OCI-LY1 (cell line): ENCODE results near the gene CMIP.

Experiments used
- H2AFZ ChIP-seq: fragments of 200-600 bp; sonication (generic), shearing (Covaris generic); 2 replicates; pipeline ENCODE4 v1.6.0; 2014; ENCODE audit warnings: antibody characterized with exemption, mild to moderate bottlenecking, low read length
- H3F3A ChIP-seq: fragments of 200-600 bp; sonication (generic), shearing (Covaris generic); 2 replicates; pipeline ENCODE4 v1.6.0; 2014; ENCODE audit warnings: mild to moderate bottlenecking, antibody characterized with exemption, low read length, moderate library complexity; ENCODE audit not compliant: insufficient read depth
- H3K27ac ChIP-seq: fragments of 200-600 bp; sonication (generic); 2 replicates; pipeline ENCODE4 v1.5.1; 2014; ENCODE audit warnings: low read length, mixed run types, mild to moderate bottlenecking, low read depth; ENCODE audit not compliant: poor library complexity, severe bottlenecking
- H3K27me3 ChIP-seq: fragments of 200-600 bp; sonication (generic); 2 replicates; pipeline ENCODE4 v1.6.0; 2014; ENCODE audit warnings: antibody characterized with exemption, mild to moderate bottlenecking, low read length, moderate library complexity; ENCODE audit not compliant: insufficient read depth
- H3K36me3 ChIP-seq: fragments of 200-600 bp; sonication (generic); 2 replicates; pipeline ENCODE4 v1.6.1; 2014; ENCODE audit warnings: mild to moderate bottlenecking, antibody characterized with exemption, low read length, moderate library complexity, mixed read lengths; ENCODE audit not compliant: insufficient read depth
- H3K4me1 ChIP-seq: fragments of 200-600 bp; sonication (generic); 2 replicates; pipeline ENCODE4 v1.5.1; 2014; ENCODE audit warnings: mild to moderate bottlenecking, low read length, moderate library complexity; ENCODE audit not compliant: insufficient read depth, severe bottlenecking
- H3K4me2 ChIP-seq: fragments of 200-600 bp; sonication (generic), shearing (Covaris generic); 2 replicates; pipeline ENCODE4 v1.6.1; 2014; ENCODE audit warnings: low read length
- H3K4me3 ChIP-seq: fragments of 200-600 bp; sonication (generic); 2 replicates; pipeline ENCODE4 v1.5.1; 2014; ENCODE audit warnings: low read length, low read depth, mild to moderate bottlenecking, mixed read lengths; ENCODE audit not compliant: poor library complexity, severe bottlenecking
- H3K79me2 ChIP-seq: fragments of 200-600 bp; shearing (Covaris generic); 2 replicates; pipeline ENCODE4 v1.6.1; 2016; ENCODE audit warnings: mixed run types, low read length, mixed read lengths; ENCODE audit not compliant: insufficient read depth
- H3K9ac ChIP-seq: fragments of 200-600 bp; sonication (generic), shearing (Covaris generic); 2 replicates; pipeline ENCODE4 v1.6.1; 2014; ENCODE audit warnings: mild to moderate bottlenecking, low read length, mixed read lengths
- H3K9me2 ChIP-seq: fragments of 200-600 bp; sonication (generic), shearing (Covaris generic); 2 replicates; pipeline ENCODE4 v1.6.1; 2014; ENCODE audit warnings: low read depth, mild to moderate bottlenecking, low read length, mixed read lengths
- H3K9me3 ChIP-seq: fragments of 200-600 bp; shearing (Covaris generic); 2 replicates; pipeline ENCODE4 v1.6.1; 2014; ENCODE audit warnings: low read length, mixed read lengths
- H4K20me1 ChIP-seq: fragments of 200-600 bp; sonication (generic), shearing (Covaris generic); 2 replicates; pipeline ENCODE4 v1.6.0; 2016; ENCODE audit warnings: mild to moderate bottlenecking, low read length; ENCODE audit not compliant: insufficient read depth
- CTCF ChIP-seq: fragments of 200-600 bp; sonication (generic), shearing (Covaris generic); IDR thresholded peaks from 2 replicates; pipeline ENCODE4 v1.5.1; 2017; ENCODE audit warnings: mild to moderate bottlenecking, antibody characterized with exemption, low read length, moderate library complexity, mixed read lengths
- EZH2 ChIP-seq: fragments of 200-600 bp; sonication (generic), shearing (Covaris generic); IDR thresholded peaks from 2 replicates; pipeline ENCODE4 v1.8.0; 2017; ENCODE audit warnings: borderline replicate concordance, mixed run types, mild to moderate bottlenecking, antibody characterized with exemption, low read length, moderate library complexity, mixed read lengths

The CMIP gene

DNA sequence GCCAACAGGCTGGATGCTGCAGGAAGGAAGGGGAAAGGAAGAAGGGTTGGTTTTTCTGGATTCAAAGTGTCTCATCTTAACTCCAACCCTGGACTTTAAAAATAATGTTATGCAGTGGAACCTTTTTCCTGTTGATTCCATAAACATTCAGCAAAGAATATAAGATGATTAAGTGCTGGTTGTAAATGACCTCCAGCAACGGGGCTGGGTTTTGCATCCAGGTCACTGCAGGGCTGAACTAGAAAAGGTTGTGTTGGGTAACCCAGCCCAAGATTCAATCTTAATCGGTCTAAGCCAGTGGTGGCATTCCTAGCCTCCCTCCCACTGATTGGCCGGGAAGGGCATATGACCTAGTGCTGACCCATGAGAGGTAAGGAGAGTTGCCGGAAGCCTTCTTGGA lies 300.3 kb downstream of the CMIP start:
- Histone ChIP-seq H3K4me3 (no peak overlapping the region), H3K27me3 (no peaks in the 10 kb centered on the region), H3F3A (peaks cover 5% of the 10 kb centered on the region; the same call in 1 of the 2 replicates), H3K9me2 (no peaks in the 10 kb centered on the region), H3K9ac (no peak overlapping the region), H2AFZ (no peak overlapping the region), H3K27ac (peak overlapping the region; percentile 83), H3K4me1 (peaks cover 72% of the 10 kb centered on the region), H3K79me2 (peaks cover 17% of the 10 kb centered on the region; the same call in 1 of the 2 replicates), H4K20me1 (no peaks in the 10 kb centered on the region), H3K9me3 (no peaks in the 10 kb centered on the region), H3K36me3 (no peaks in the 10 kb centered on the region), H3K4me2 (peak overlapping the region; percentile 96; the same call in 1 of the 2 replicates)
- TF ChIP-seq CTCF, result no peak
- no peak for TF ChIP-seq EZH2

- peaks cover 62% of the 10 kb centered on the region for H3K4me1 ChIP-seq
- peak overlapping the region; percentile 83 for H3K27ac ChIP-seq
- H3K9ac ChIP-seq, result peak overlapping the region; percentile 72
- H3K36me3 ChIP-seq, result no peaks in the 10 kb centered on the region
- H3F3A ChIP-seq, result peaks cover 6% of the 10 kb centered on the region; the same call in 1 of the 2 replicates
- no peak for TF ChIP-seq EZH2
- TF ChIP-seq CTCF, result peak; percentile 22; the same call in 1 of the 2 replicates
- no peaks in the 10 kb centered on the region for H3K27me3 ChIP-seq
- no peak overlapping the region for H2AFZ ChIP-seq
- peaks cover 14% of the 10 kb centered on the region; the same call in 1 of the 2 replicates for H3K79me2 ChIP-seq
- H3K9me3 ChIP-seq, result no peaks in the 10 kb centered on the region
- H4K20me1 ChIP-seq, result no peaks in the 10 kb centered on the region
- H3K4me2 ChIP-seq, result peak overlapping the region; percentile 96
- peak overlapping the region; percentile 64 for H3K4me3 ChIP-seq
- H3K9me2 ChIP-seq, result no peaks in the 10 kb centered on the region
These were observed 301.3 kb downstream of the CMIP start for GRCh38 chr16:81745704-81746558.

DNA sequence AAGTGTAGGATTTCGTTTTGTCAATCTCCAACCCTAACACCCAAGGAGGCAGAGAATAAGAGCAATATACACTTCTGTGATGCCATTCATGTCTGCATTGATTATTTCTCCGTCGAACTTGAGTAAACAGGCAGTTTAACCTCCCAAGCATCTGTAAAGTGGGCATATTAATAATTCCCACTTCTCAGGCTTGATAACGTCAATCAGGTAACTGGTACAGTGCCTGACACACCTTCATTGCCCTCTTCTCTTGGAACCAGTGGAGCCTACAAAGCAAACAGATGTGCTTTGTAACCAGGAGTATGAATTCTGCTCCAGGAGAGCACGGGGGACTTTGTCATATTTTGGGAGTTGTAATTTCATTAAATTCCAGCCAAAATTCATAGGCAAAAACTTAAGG lies 302.0 kb downstream of the CMIP start:
- Histone ChIP-seq H3K4me2 (peak overlapping the region; percentile 96), H4K20me1 (no peaks in the 10 kb centered on the region), H3K36me3 (no peaks in the 10 kb centered on the region), H3K4me1 (peaks cover 61% of the 10 kb centered on the region), H3F3A (peaks cover 6% of the 10 kb centered on the region; the same call in 1 of the 2 replicates), H2AFZ (no peak overlapping the region), H3K27ac (peak overlapping the region; percentile 10), H3K27me3 (no peaks in the 10 kb centered on the region), H3K9ac (peak overlapping the region; percentile 72; the same call in 1 of the 2 replicates), H3K9me2 (no peaks in the 10 kb centered on the region), H3K4me3 (peak overlapping the region; percentile 64), H3K79me2 (peaks cover 9% of the 10 kb centered on the region; the same call in 1 of the 2 replicates), H3K9me3 (no peaks in the 10 kb centered on the region)
- no peak for TF ChIP-seq EZH2
- no peak for TF ChIP-seq CTCF
